Activated CD4-positive, alpha-beta T cell treated with anti-CD3 and anti-CD28 coated beads, Interleukin-10, Interleukin-2, amounts not matched to agents 100 ng/mL and 50 ng/mL, durations not matched to agents 16 hours and 8 hours (primary cell): ENCODE results near the gene LAMA5.

Experiments used
- DNase-seq: peaks from one replicate; pipeline ENCODE4 v3.0.0-alpha.2; 2020

The LAMA5 gene

GRCh38 chr20:62297449-62298227 lies 69.5 kb downstream of the LAMA5 start:
- DNase-seq, result no peak

- DNase-seq, result no peak
Observed at GRCh38 chr20:62296724-62297448, 70.2 kb downstream of the LAMA5 start.

GRCh38 chr20:62294516-62294915 lies 72.6 kb downstream of the LAMA5 start:
- DNase-seq, result no peak

DNA sequence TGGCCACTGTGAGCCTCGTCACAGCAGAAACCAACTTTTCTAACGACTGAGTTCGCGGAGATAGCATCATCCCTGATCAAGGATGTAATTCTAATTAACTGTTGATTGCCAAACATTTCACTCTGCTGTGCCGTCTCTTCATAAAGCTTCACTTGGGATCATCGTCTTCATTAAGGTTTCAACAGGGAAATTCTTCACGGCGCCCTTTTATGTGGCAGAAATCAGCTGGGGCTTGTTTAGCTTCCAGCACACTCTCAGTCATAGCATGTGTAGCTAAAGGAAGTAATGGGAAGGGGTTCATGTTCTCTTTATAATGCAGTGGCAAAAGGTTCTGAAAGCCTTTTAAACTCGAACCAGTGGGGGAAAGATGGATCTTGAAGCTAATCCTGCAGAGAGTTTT lies 73.2 kb downstream of the LAMA5 start:
- no peak for DNase-seq

DNA sequence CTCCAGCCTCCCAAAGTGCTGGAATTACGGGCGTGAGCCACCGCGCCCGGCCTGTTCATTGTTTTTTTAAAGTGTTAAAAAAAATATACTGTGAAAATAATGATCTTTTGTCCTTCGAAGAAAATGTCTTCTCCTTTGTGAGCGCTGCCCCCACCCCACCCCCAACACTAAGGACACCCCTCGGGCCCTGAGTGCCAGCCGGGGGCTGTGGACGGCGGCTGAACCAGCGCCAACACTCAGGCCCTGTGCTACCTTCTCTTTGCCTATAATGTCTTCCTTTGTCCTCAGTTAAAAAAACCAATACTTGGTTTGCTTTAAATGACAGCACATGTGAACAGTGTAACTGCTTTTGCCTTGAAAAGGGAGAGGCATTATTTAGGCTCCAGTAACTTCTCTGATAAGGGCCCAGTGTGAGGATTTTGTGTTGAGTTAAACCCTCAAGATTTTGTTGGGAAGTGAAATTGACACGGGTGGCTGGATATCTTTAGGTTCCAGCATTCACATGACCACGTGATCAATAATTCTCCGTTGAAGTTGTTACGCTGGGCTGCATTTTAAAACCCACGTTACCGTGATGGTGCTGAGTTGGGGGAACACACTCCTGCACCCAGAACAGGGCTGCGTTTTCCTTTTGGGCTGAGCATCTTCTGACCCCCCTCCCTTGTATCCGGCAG lies 73.9 kb downstream of the LAMA5 start:
- DNase-seq, result no peak

DNA sequence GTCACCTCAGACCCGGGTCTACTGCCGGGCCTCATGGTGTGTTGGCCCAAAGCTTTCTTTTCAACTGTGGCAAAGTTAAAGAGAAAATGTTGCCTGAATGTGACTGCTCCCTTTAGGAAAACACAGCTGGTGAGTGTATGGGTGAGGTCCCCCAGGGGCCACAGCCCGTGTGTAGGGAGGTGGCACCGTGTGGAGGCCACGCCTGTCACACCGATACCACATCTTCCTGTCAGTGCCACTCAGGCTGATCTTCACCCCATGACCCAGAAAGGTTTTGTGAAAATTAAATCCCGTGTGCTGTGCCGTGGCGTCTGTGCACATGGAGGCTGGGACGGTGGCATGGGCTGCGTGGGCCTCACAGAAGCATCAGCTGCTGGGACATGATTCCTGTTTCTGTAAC lies 75.0 kb downstream of the LAMA5 start:
- DNase-seq, result no peak

DNA sequence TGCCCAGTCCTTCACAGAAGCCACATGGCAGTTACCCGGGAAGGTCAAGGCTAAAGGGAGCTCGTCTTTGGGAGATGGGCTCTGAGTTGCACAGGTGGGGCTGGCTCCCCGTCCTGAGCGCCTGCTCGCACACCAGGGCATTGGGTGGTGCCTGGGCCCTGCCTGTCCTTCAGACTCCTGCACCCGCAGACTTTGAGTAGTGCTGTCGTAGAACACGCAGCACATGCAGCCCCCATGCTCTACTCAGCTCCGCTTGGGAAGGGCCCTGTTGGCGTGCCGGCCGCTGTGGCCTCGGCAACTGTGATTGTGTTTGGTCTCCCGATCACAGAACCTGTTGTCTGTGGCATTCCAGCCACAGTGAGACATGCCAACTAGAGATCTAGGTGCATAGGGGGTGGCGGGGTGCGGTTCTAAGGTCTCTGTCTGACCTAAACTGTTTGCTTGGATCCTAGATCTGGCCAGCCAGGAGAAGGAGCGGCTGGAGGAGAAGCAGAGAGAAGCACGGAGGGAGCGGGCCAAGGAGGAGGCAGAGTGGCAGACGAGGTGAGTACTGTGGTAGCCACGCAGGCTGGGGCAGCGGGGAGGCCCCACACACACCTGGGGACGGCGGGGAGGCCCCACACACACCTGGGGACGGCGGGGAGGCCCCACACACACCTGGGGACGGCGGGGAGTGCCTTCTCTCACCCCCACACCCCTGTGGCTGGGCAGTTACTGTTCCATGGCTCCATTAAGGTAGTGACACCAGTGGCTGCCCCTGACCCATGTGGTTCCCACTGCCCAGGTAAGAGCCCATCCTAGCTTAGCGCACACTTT lies 75.7 kb downstream of the LAMA5 start:
- no peak for DNase-seq

DNA sequence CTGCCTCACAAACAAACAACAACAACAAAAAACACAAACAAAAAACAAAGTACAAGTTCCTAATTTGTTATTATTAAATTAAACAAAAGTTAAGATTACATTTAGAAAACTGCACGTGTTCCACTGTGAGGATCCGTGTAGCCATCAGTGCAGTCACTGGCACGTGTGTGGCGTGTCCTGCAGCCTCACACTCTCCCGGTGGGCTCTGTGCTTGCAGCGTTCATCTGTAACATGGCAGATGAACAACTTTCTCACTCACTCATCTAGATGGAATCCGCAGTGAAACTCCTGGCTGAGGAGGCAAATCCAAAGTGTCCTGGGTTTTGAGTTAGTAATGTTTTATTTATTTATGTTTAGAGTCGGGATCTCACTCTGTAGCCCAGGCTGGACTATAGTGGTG lies 77.2 kb downstream of the LAMA5 start:
- DNase-seq, result no peak

DNA sequence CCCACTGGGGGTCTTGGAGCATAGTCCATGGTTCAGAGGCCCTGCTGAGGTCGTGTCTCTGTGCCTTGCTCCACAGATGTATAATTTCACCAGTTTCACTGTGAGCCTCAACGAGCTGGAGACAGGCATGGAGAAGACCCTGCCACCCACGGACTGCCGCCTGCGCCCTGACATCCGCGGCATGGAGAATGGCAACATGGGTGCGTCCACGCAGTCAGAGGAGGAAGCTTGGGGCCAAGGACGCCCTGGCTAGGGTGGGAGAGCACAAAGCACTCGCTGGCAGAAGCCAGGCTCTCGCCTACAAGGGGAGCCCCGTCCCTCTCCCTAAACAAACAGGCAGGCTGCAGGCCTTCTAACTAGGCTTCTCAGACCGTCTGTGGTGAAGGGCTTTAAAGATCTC lies 78.0 kb downstream of the LAMA5 start:
- no peak for DNase-seq

GRCh38 chr20:62288535-62289105 lies 78.5 kb downstream of the LAMA5 start:
- DNase-seq, result no peak

GRCh38 chr20:62287759-62288534 lies 79.2 kb downstream of the LAMA5 start:
- DNase-seq, result no peak

DNA sequence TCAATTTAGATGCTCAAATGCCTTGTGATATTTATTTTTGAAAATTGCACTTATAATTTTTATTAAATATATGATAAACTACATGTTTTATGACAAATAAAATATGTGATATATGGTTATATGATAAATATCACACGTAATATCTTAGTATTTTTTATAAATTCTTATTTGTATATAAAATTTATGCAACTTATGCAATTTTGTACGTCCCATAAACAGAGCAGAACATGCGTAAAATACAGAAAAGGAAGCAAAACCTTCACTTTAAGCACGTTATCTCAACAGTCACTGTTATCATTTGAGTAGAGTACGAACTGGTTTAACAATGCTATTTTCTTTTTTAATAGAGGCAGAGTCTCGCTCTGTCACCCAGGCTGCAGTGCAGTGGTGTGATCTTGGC lies 80.0 kb downstream of the LAMA5 start:
- DNase-seq, result no peak

DNA sequence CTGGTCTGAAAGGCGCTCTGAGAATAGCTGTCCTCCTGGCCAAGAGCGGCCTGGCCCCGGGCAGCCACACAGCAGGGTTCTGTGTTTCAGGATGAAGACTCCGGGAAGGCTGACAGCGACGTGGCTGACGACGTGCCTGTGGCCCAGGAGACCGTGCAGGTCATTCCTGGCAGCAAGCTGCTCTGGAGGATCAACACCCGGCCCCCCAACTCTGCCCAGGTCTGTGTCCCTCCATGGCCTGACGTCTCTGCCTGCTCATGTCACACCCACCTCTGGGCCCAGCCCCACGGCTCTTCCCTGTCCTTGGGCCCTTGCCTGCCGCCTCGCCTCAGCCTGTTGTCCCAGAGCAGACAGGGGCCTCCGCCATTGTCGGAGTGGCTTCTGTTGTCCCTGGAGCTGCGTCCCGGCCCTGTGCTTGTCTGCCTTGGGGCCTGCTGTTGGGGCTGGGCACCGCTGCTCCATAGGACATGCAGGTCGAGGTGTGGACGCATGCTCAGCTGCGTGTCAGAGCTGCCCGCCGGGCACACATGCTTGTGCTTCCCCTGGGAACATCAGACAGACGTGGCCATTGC lies 80.5 kb downstream of the LAMA5 start:
- no peak for DNase-seq

GRCh38 chr20:62285722-62286121 lies 81.4 kb downstream of the LAMA5 start:
- DNase-seq, result no peak

GRCh38 chr20:62285151-62285550 lies 82.0 kb downstream of the LAMA5 start:
- DNase-seq, result no peak

- no peak for DNase-seq
Observed at GRCh38 chr20:62284448-62284847, 82.7 kb downstream of the LAMA5 start.

GRCh38 chr20:62282877-62283503 lies 84.1 kb downstream of the LAMA5 start:
- no peak for DNase-seq

- DNase-seq, result no peak
Observed at GRCh38 chr20:62282103-62282502, 85.0 kb downstream of the LAMA5 start.

GRCh38 chr20:62281161-62281933 lies 85.8 kb downstream of the LAMA5 start:
- no peak for DNase-seq

GRCh38 chr20:62280303-62280702 lies 86.8 kb downstream of the LAMA5 start:
- no peak for DNase-seq
